ENCODE data around the gene DCDC2. TPM values are rescaled to one million over a fixed set of nuclear protein-coding genes. Genes with fewer than 3 reads are reported as not detected.

Gene DCDC2
- total and polyA plus RNA-seq, 2 donors from 2014 or later = 22.1 to 110 TPM

GRCh38 chr6:24186349-24186748 is 171.5 kb downstream of the DCDC2 start:
- intact Hi-C loops (cut with DNase I) = no loop called here
- H3K9me3 ChIP-seq (ENCODE audit: control insufficient read depth in 2 of 3, insufficient read depth in 1 of 3, low read length in 3 of 3) = peaks cover 0 to 2% (median 2%) of the 10 kb centered on the region in 3 donors
- peaks cover 0 to 7% (median 0%) of the 10 kb centered on the region in 3 donors for H3K36me3 ChIP-seq (ENCODE audit: control insufficient read depth in 2 of 3, insufficient read depth in 3 of 3, low read length in 3 of 3)
- DNase-seq = no peak
- H3K27ac ChIP-seq (ENCODE audit: low read depth in 2 of 2, low read length in 2 of 2) = no peak overlapping the region
- TF ChIP-seq CTCF (IDR thresholded peaks at IDR 0.05; ENCODE audit: borderline replicate concordance, extremely low read depth, insufficient read depth) = no peak
- no peaks in the 10 kb centered on the region for H3K4me1 ChIP-seq (ENCODE audit: control insufficient read depth in 2 of 3, insufficient read depth in 2 of 3, low read depth in 1 of 3, low read length in 3 of 3)
- no peak overlapping the region for H3K9ac ChIP-seq (ENCODE audit: low read length in 3 of 3)
- no peak overlapping the region for H3K4me3 ChIP-seq (ENCODE audit: low read length in 3 of 3)
- H3K27me3 ChIP-seq (ENCODE audit: control insufficient read depth, insufficient read depth, low read length) = no peaks in the 10 kb centered on the region
- no peak for FAIRE-seq

GRCh38 chr6:24183584-24183983 is 174.3 kb downstream of the DCDC2 start:
- no peak for DNase-seq
- intact Hi-C loops (cut with DNase I) = no loop called here
- no peak overlapping the region for H3K27ac ChIP-seq (ENCODE audit: low read depth in 2 of 2, low read length in 2 of 2)
- TF ChIP-seq CTCF (IDR thresholded peaks at IDR 0.05; ENCODE audit: borderline replicate concordance, extremely low read depth, insufficient read depth) = no peak
- H3K9ac ChIP-seq (ENCODE audit: low read length in 3 of 3) = no peak overlapping the region
- peaks cover 0 to 2% (median 2%) of the 10 kb centered on the region in 3 donors for H3K9me3 ChIP-seq (ENCODE audit: control insufficient read depth in 2 of 3, insufficient read depth in 1 of 3, low read length in 3 of 3)
- H3K4me1 ChIP-seq (ENCODE audit: control insufficient read depth in 2 of 3, insufficient read depth in 2 of 3, low read depth in 1 of 3, low read length in 3 of 3) = no peaks in the 10 kb centered on the region
- H3K27me3 ChIP-seq (ENCODE audit: control insufficient read depth, insufficient read depth, low read length) = no peaks in the 10 kb centered on the region
- FAIRE-seq = no peak
- H3K36me3 ChIP-seq (ENCODE audit: control insufficient read depth in 2 of 3, insufficient read depth in 3 of 3, low read length in 3 of 3) = peaks cover 0 to 7% (median 0%) of the 10 kb centered on the region in 3 donors
- no peak overlapping the region for H3K4me3 ChIP-seq (ENCODE audit: low read length in 3 of 3)

GRCh38 chr6:24157886-24158285 is 200.0 kb downstream of the DCDC2 start:
- Histone ChIP-seq H3K9ac (ENCODE audit: low read length in 3 of 3) (no peak overlapping the region), H3K9me3 (ENCODE audit: control insufficient read depth in 2 of 3, insufficient read depth in 1 of 3, low read length in 3 of 3) (no peaks in the 10 kb centered on the region), H3K4me3 (ENCODE audit: low read length in 3 of 3) (no peak overlapping the region), H3K27ac (ENCODE audit: low read depth in 2 of 2, low read length in 2 of 2) (no peak overlapping the region), H3K27me3 (ENCODE audit: control insufficient read depth, insufficient read depth, low read length) (no peaks in the 10 kb centered on the region), H3K4me1 (ENCODE audit: control insufficient read depth in 2 of 3, insufficient read depth in 2 of 3, low read depth in 1 of 3, low read length in 3 of 3) (no peaks in the 10 kb centered on the region), H3K36me3 (ENCODE audit: control insufficient read depth in 2 of 3, insufficient read depth in 3 of 3, low read length in 3 of 3) (no peaks in the 10 kb centered on the region)
- intact Hi-C loops (cut with DNase I) = no loop called here
- DNase-seq (peak in 1 of 5 donors; percentile 12), FAIRE-seq (no peak)
- TF ChIP-seq CTCF (IDR thresholded peaks at IDR 0.05; ENCODE audit: borderline replicate concordance, extremely low read depth, insufficient read depth) = no peak

GRCh38 chr6:24154121-24154520 is 203.7 kb downstream of the DCDC2 start:
- no peak overlapping the region for H3K9ac ChIP-seq (ENCODE audit: low read length in 3 of 3)
- TF ChIP-seq CTCF (IDR thresholded peaks at IDR 0.05; ENCODE audit: borderline replicate concordance, extremely low read depth, insufficient read depth) = no peak
- no peaks in the 10 kb centered on the region for H3K27me3 ChIP-seq (ENCODE audit: control insufficient read depth, insufficient read depth, low read length)
- H3K4me1 ChIP-seq (ENCODE audit: control insufficient read depth in 2 of 3, insufficient read depth in 2 of 3, low read depth in 1 of 3, low read length in 3 of 3) = no peaks in the 10 kb centered on the region
- no peaks in the 10 kb centered on the region for H3K9me3 ChIP-seq (ENCODE audit: control insufficient read depth in 2 of 3, insufficient read depth in 1 of 3, low read length in 3 of 3)
- no peak overlapping the region for H3K27ac ChIP-seq (ENCODE audit: low read depth in 2 of 2, low read length in 2 of 2)
- FAIRE-seq (no peak), DNase-seq (no peak)
- H3K36me3 ChIP-seq (ENCODE audit: control insufficient read depth in 2 of 3, insufficient read depth in 3 of 3, low read length in 3 of 3) = no peaks in the 10 kb centered on the region
- H3K4me3 ChIP-seq (ENCODE audit: low read length in 3 of 3) = no peak overlapping the region
- intact Hi-C loops (cut with DNase I) = no loop called here

Data from kidney (tissue), 14 donors.